HG02970 (cell line): ENCODE results near the gene RECQL5.
A peak's percentile ranks its signal among the peaks of the same experiment; 100 is the strongest.

Source experiments
- ATAC-seq: cut with Tn5 transposase; IDR thresholded peaks from one replicate; pipeline ENCODE4 v1.9.1; 2021; ENCODE audit warnings: mild to moderate bottlenecking, moderate library complexity, moderate number of reproducible peaks; ENCODE audit not compliant: unreplicated experiment, low FRiP score

Gene RECQL5

GRCh38 chr17:75689441-75689873 lies 22.5 kb upstream of the RECQL5 start:
- ATAC-seq: no peak

- no peak for ATAC-seq
Measured at GRCh38 chr17:75688209-75688825, 21.4 kb upstream of the RECQL5 start.

GRCh38 chr17:75685499-75685898 lies 18.5 kb upstream of the RECQL5 start:
- ATAC-seq: no peak

- no peak for ATAC-seq
Measured at GRCh38 chr17:75684924-75685323, 18.0 kb upstream of the RECQL5 start.

GRCh38 chr17:75684249-75684648 lies 17.3 kb upstream of the RECQL5 start:
- ATAC-seq: no peak

GRCh38 chr17:75683583-75683982 lies 16.6 kb upstream of the RECQL5 start:
- no peak for ATAC-seq

GRCh38 chr17:75681289-75681688 lies 14.3 kb upstream of the RECQL5 start:
- no peak for ATAC-seq

GRCh38 chr17:75680431-75680830 lies 13.5 kb upstream of the RECQL5 start:
- ATAC-seq: no peak

GRCh38 chr17:75679706-75680211 lies 12.8 kb upstream of the RECQL5 start:
- no peak for ATAC-seq

GRCh38 chr17:75676461-75676860 lies 9.5 kb upstream of the RECQL5 start:
- ATAC-seq: no peak

GRCh38 chr17:75673487-75673886 lies 6.5 kb upstream of the RECQL5 start:
- ATAC-seq: no peak

GRCh38 chr17:75672011-75672410 lies 5.1 kb upstream of the RECQL5 start:
- ATAC-seq: no peak

GRCh38 chr17:75670868-75671267 lies 3.9 kb upstream of the RECQL5 start:
- ATAC-seq: no peak

- no peak for ATAC-seq
Measured at GRCh38 chr17:75668489-75668888, 1.5 kb upstream of the RECQL5 start.

GRCh38 chr17:75667825-75668224 lies 871 bp upstream of the RECQL5 start:
- no peak for ATAC-seq

- no peak for ATAC-seq
Measured at GRCh38 chr17:75665981-75666380, 973 bp downstream of the RECQL5 start.

GRCh38 chr17:75664099-75664549 lies 2.8 kb downstream of the RECQL5 start:
- ATAC-seq: peak; percentile 32

- ATAC-seq: no peak
Measured at GRCh38 chr17:75662511-75662910, 4.4 kb downstream of the RECQL5 start.

GRCh38 chr17:75661531-75661930 lies 5.4 kb downstream of the RECQL5 start:
- no peak for ATAC-seq

GRCh38 chr17:75658237-75658636 lies 8.7 kb downstream of the RECQL5 start:
- no peak for ATAC-seq

- no peak for ATAC-seq
Measured at GRCh38 chr17:75654176-75654575, 12.8 kb downstream of the RECQL5 start.

GRCh38 chr17:75652934-75653549 lies 13.9 kb downstream of the RECQL5 start:
- no peak for ATAC-seq
